Spleen (tissue), 11 donors: ENCODE data around the gene C11orf21. TPM values are rescaled to one million over a fixed set of nuclear protein-coding genes. Genes with fewer than 3 reads are reported as not detected.
A peak's percentile ranks its signal among the peaks of the same experiment; 100 is the strongest.

Experiments
- DNase-seq: peaks from one replicate; pipeline ENCODE4 v3.0.0-alpha.2; 2020
- H3K27ac ChIP-seq, 8 donors: fragments of 200-600 bp; sonication (generic) in 7 of 8; 1 replicate in 4 of 8; 2 replicates in 4 of 8; pipeline versions ENCODE4 v1.5.0 to v1.8.0; 2016 to 2021; ENCODE audit warnings: inconsistent platforms in 4 of 8, mild to moderate bottlenecking in 4 of 8, moderate library complexity in 1 of 8
- H3K27me3 ChIP-seq, 7 donors: fragments of 200-600 bp; sonication (generic) in 6 of 7; replicated peaks in 1 of 7; 1 replicate in 4 of 7; 2 replicates in 3 of 7; pipeline versions ENCODE4 v1.5.0 to v1.8.0; 2016 to 2021; ENCODE audit warnings: inconsistent platforms in 3 of 7, mild to moderate bottlenecking in 1 of 7
- H3K36me3 ChIP-seq, 6 donors: fragments of 200-600 bp; sonication (generic) in 5 of 6; 1 replicate in 4 of 6; 2 replicates in 2 of 6; pipeline versions ENCODE4 v1.5.0 to v1.8.0; 2016 to 2021; ENCODE audit warnings: inconsistent platforms in 2 of 6
- H3K4me1 ChIP-seq, 6 donors: fragments of 200-600 bp; sonication (generic) in 5 of 6; 1 replicate in 3 of 6; 2 replicates in 3 of 6; pipeline versions ENCODE4 v1.5.0 to v1.8.0; 2016 to 2021; ENCODE audit warnings: inconsistent platforms in 3 of 6
- H3K4me3 ChIP-seq, 8 donors: fragments of 200-600 bp; sonication (generic) in 7 of 8; 1 replicate in 4 of 8; 2 replicates in 4 of 8; pipeline versions ENCODE4 v1.5.0 to v1.8.0; 2016 to 2021; ENCODE audit warnings: inconsistent platforms in 4 of 8, mild to moderate bottlenecking in 4 of 8, moderate library complexity in 2 of 8
- H3K9me3 ChIP-seq, 8 donors: fragments of 200-600 bp; sonication (generic) in 7 of 8; 1 replicate in 4 of 8; 2 replicates in 4 of 8; pipeline versions ENCODE4 v1.5.0 to v1.8.0; 2016 to 2021; ENCODE audit warnings: inconsistent platforms in 4 of 8
- POLR2A ChIP-seq, 3 donors: fragments of 450-650 bp; IDR thresholded peaks; one replicate each; pipeline ENCODE4 v1.5.1; 2017; ENCODE audit warnings: antibody characterized with exemption in 3 of 3, mild to moderate bottlenecking in 1 of 3
- POLR2AphosphoS5 ChIP-seq, 3 donors: sonication (generic); formaldehyde crosslinking; IDR thresholded peaks; one replicate each; pipeline ENCODE4 v1.5.1; 2017; ENCODE audit warnings: antibody characterized with exemption in 3 of 3
- WGBS, 5 donors: extraction: QIAGEN DNeasy Blood & Tissue Kit in 3 of 5; methylation state at CpG; one replicate each; pipeline versions ENCODE4 v1.1.5 to v1.1.7; 2013 to 2018; 5-methylcytosine and 5-hydroxymethylcytosine counted together
- intact Hi-C: fragments of 100-400 bp; cut with DNase I; formaldehyde crosslinking; loops from one replicate; pipeline ENCODE4 v1.15.0; 2023; ENCODE audit warnings: low total_unique reads
- polyA plus RNA-seq, 3 donors: library from polyadenylated mRNA; stranded (reverse); fragments of 200-250 nt; gene quantifications; one replicate each; pipeline ENCODE4 v1.2.1, GENCODE V29; 2013
- total RNA-seq, 7 donors: library from RNA; depleted of rRNA in 3 of 7; stranded (reverse); fragments of >200 nt in 3 of 7; fragmentation: NEBNext Ultra II Directional in 4 of 7; extraction: Animal tissue kit (Norgen Biotek cat#: 25700) in 4 of 7; gene quantifications; one replicate each; pipeline versions ENCODE4 v1.1.0 to v1.2.1, GENCODE V29; 2016 to 2021
- TF ChIP-seq, protein P1 (sequence below), 11 experiments: fragments of 200-600 bp in 7 of 11; fragments of 450-650 bp in 4 of 11; sonication (generic) in 4 of 11; IDR thresholded peaks in 8 of 11; conservative IDR thresholded peaks in 3 of 11; 1 replicate in 7 of 11; 2 replicates in 4 of 11; pipeline versions ENCODE4 v1.4.0 to v1.8.0; 2016 to 2021; ENCODE audit warnings: antibody characterized with exemption in 11 of 11, inconsistent platforms in 4 of 11, mild to moderate bottlenecking in 1 of 11
- donor health status: healthy with polysubstance abuse.
- donor health status: DM: no; HTN: no; CAD: no; lungs with moderate emphysema.
- donor health status: DM: no; HTN: no; CAD: no.
- donor health status: Bipolar disorder and iron deficiency.
- donor health status: healthy.
- donor health status: DM: no; HTN: no; CAD: no.
- donor health status: DM: yes; HTN: yes; CAD: no.

The C11orf21 gene
- total and polyA plus RNA-seq, 10 donors = 8.6 to 24.9 (median 17.1) TPM

DNA sequence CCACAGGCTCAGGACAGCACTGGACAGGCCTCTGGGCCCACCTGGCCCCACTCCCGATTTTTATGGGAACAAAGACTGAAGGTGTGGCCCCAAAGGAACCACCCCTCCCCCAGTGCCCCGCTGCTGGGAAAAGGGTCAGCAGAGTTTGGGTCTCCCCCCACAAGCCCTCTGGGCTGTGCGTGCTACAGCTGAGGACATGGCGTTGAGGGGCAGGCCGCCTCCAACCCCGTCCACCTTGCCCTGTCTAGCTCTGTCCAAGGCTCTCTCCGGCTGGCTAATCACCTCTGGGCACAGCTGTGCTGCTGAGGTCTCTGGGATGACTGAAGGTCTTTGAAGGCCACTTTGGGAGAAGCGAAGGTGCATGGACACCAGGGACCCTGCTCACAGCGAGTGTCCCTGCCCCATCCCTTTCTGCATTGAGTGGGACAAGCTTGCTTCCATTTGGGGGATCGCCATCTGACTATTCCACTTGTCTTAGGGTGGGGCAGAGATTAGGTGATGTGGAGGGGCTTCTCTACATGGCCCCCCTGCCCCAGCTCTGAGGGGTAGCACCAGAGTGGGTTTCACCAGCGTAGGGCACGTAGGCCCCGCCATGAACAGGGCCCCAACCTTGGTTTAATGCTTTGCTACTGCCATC lies 37.9 kb downstream of the C11orf21 start:
- Histone ChIP-seq H3K27ac (no peak overlapping the region), H3K4me1 (peaks cover 11 to 42% (median 29%) of the 10 kb centered on the region in 6 donors), H3K4me3 (no peak overlapping the region), H3K36me3 (no peaks in the 10 kb centered on the region), H3K9me3 (no peaks in the 10 kb centered on the region), H3K27me3 (peaks cover 0 to 21% (median 5%) of the 10 kb centered on the region in 7 donors)
- intact Hi-C loops = no loop called here
- 93 to 97% (median 96%) methylated on average over 6 to 13 of the region's 13 CpGs for WGBS, 5 donors
- no peak for DNase-seq
- TF ChIP-seq POLR2AphosphoS5 (IDR thresholded peaks at IDR 0.05) (no peak), POLR2A (IDR thresholded peaks at IDR 0.05) (no peak)

DNA sequence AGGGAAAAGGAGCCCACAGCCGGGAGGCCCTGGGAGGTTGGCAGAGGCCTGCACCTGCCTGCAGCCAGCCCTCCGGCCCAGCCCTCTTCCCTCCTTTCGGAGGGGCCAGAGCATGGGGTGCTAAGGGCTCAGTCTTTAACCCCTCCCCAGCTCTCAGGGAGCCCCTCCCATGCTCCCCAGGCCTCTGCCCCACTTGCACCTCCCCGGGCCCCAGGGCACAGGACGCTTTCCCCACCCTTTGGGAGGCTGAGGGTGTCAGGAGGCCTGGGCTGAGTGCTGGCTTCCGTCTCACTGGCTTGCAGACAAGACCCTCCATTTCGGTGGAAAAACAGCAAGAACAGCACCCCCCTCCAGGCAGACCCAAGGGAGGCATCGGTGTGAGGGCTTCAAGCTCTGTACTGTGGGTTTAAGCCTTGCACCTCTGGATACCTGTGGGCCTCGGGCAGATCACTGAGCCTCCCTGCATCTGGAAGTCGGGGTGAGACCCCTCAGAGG lies 38.6 kb downstream of the C11orf21 start:
- no peak overlapping the region for H3K27ac ChIP-seq
- TF ChIP-seq, protein P1, sequence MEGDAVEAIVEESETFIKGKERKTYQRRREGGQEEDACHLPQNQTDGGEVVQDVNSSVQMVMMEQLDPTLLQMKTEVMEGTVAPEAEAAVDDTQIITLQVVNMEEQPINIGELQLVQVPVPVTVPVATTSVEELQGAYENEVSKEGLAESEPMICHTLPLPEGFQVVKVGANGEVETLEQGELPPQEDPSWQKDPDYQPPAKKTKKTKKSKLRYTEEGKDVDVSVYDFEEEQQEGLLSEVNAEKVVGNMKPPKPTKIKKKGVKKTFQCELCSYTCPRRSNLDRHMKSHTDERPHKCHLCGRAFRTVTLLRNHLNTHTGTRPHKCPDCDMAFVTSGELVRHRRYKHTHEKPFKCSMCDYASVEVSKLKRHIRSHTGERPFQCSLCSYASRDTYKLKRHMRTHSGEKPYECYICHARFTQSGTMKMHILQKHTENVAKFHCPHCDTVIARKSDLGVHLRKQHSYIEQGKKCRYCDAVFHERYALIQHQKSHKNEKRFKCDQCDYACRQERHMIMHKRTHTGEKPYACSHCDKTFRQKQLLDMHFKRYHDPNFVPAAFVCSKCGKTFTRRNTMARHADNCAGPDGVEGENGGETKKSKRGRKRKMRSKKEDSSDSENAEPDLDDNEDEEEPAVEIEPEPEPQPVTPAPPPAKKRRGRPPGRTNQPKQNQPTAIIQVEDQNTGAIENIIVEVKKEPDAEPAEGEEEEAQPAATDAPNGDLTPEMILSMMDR (IDR thresholded peaks at IDR 0.05 in 8 of 11, conservative IDR thresholded peaks at IDR 0.05 in 3 of 11) = no peak
- TF ChIP-seq POLR2AphosphoS5 (IDR thresholded peaks at IDR 0.05) (no peak), POLR2A (IDR thresholded peaks at IDR 0.05) (no peak)
- 86 to 94% (median 91%) methylated on average over 6 to 10 of the region's 10 CpGs for WGBS, 5 donors
- no peaks in the 10 kb centered on the region for H3K9me3 ChIP-seq
- peaks cover 11 to 35% (median 22%) of the 10 kb centered on the region in 6 donors for H3K4me1 ChIP-seq
- DNase-seq = no peak
- no peaks in the 10 kb centered on the region for H3K36me3 ChIP-seq
- no peak overlapping the region for H3K4me3 ChIP-seq
- intact Hi-C loops = no loop called here
- H3K27me3 ChIP-seq = peaks cover 0 to 14% (median 0%) of the 10 kb centered on the region in 7 donors

DNA sequence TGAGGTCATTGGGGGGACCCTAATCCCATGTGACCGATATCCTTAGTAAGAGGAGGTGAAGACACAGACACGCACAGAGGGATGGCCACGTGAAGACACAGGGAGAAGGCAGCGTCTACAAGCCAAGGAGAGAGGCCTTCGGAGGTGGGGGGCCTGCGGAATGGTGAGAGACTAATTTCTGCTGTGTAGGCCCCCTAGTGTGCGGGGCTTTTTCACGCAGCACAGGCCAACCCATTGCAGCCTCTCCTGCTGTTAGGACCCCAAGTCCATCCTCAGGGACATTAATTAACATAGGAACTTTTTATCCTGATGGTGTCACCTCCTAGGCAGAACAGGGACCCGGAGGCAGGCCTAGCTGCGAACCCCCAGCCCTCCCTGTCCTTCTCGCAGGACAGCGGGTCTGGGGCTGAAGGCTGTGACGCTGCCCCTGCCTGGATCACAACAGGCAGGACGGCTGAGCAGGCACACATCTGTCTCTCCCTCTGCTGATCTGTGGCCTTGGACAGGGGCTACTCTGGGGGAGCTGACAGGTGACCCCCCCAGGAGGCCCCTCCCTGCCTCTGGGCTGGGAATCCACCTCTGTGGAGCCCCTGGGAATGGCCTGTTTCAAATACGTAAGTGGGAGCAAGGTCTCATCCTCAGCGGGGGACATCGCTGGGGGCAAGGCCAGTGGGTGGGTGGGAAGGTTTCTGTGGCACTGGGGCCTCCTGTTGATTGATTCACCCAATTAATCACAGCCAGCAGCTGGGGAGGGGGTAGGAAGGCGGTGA lies 39.2 kb downstream of the C11orf21 start:
- H3K27ac ChIP-seq = no peak overlapping the region
- no peaks in the 10 kb centered on the region for H3K36me3 ChIP-seq
- no peak overlapping the region for H3K4me3 ChIP-seq
- intact Hi-C loops = no loop called here
- no peak for DNase-seq
- no peak for TF ChIP-seq POLR2AphosphoS5 (IDR thresholded peaks at IDR 0.05)
- TF ChIP-seq POLR2A (IDR thresholded peaks at IDR 0.05) = no peak
- TF ChIP-seq, protein P1 (IDR thresholded peaks at IDR 0.05 in 8 of 11, conservative IDR thresholded peaks at IDR 0.05 in 3 of 11) = no peak
- peaks cover 11 to 29% (median 21%) of the 10 kb centered on the region in 6 donors for H3K4me1 ChIP-seq
- no peaks in the 10 kb centered on the region for H3K9me3 ChIP-seq
- peaks cover 0 to 8% (median 0%) of the 10 kb centered on the region in 7 donors for H3K27me3 ChIP-seq
- 93 to 94% (median 93%) methylated on average over 12 to 18 of the region's 18 CpGs for WGBS, 5 donors

- Histone ChIP-seq H3K27me3 (peaks cover 0 to 8% (median 0%) of the 10 kb centered on the region in 7 donors), H3K4me3 (no peak overlapping the region), H3K36me3 (no peaks in the 10 kb centered on the region), H3K4me1 (peaks cover 11 to 20% (median 17%) of the 10 kb centered on the region in 6 donors), H3K9me3 (no peaks in the 10 kb centered on the region), H3K27ac (no peak overlapping the region)
- no peak for TF ChIP-seq POLR2AphosphoS5 (IDR thresholded peaks at IDR 0.05)
- TF ChIP-seq, protein P1 (IDR thresholded peaks at IDR 0.05 in 8 of 11, conservative IDR thresholded peaks at IDR 0.05 in 3 of 11) = no peak
- no peak for TF ChIP-seq POLR2A (IDR thresholded peaks at IDR 0.05)
- WGBS, 5 donors = 86 to 94% (median 88%) methylated on average over 13 to 21 of the region's 21 CpGs
- intact Hi-C loops = no loop called here
- DNase-seq = peak; percentile 49
Measured at GRCh38 chr11:2261436-2262230, 40.1 kb downstream of the C11orf21 start.
